PFSK-1 (cell line): ENCODE data around the gene DHRSX.

ENCODE experiments used
- FOXP2 ChIP-seq: optimal IDR thresholded peaks from 2 replicates; pipeline ENCODE3; 2011; ENCODE audit warnings: borderline replicate concordance, control low read depth, inconsistent platforms; ENCODE audit not compliant: insufficient read depth; ENCODE audit errors: extremely low read length, extremely low read depth
- POLR2AphosphoS5 ChIP-seq: IDR thresholded peaks from 2 replicates; pipeline ENCODE4 v1.6.1; 2012; ENCODE audit warnings: low read depth, mild to moderate bottlenecking, control low read depth, low read length, moderate library complexity
- REST ChIP-seq, 2 experiments: IDR thresholded peaks; 2 replicates each; pipeline versions ENCODE4 v1.6.1 to v1.8.0; 2011 to 2012; ENCODE audit warnings: low read depth in 2 of 2, low read length in 2 of 2, control low read depth in 1 of 2, inconsistent platforms in 1 of 2, mild to moderate bottlenecking in 1 of 2, moderate library complexity in 1 of 2; ENCODE audit not compliant: insufficient read depth in 1 of 2
- SIN3A ChIP-seq: IDR thresholded peaks from 2 replicates; pipeline ENCODE4 v1.6.1; 2012; ENCODE audit warnings: mild to moderate bottlenecking, low read length, moderate library complexity, borderline replicate concordance; ENCODE audit not compliant: insufficient read depth
- TAF1 ChIP-seq: IDR thresholded peaks from 2 replicates; pipeline ENCODE4 v1.6.1; 2012; ENCODE audit warnings: low read length, control low read depth, borderline replicate concordance; ENCODE audit not compliant: insufficient read depth

Gene DHRSX

GRCh38 chrX:2391869-2392606, 108.7 kb downstream of the DHRSX start:
- no peak for TF ChIP-seq TAF1
- no peak for TF ChIP-seq SIN3A
- no peak for TF ChIP-seq REST (IDR thresholded peaks at IDR 0.05; ENCODE audit: insufficient read depth in 1 of 2, low read depth in 2 of 2, low read length in 2 of 2)
- TF ChIP-seq POLR2AphosphoS5 = no peak
- no peak for TF ChIP-seq FOXP2

- no peak for TF ChIP-seq REST (IDR thresholded peaks at IDR 0.05; ENCODE audit: insufficient read depth in 1 of 2, low read depth in 2 of 2, low read length in 2 of 2)
Observed at GRCh38 chrX:2390754-2391153, 110.0 kb downstream of the DHRSX start.

- TF ChIP-seq SIN3A (no peak), FOXP2 (no peak), POLR2AphosphoS5 (no peak), TAF1 (no peak), REST (IDR thresholded peaks at IDR 0.05; ENCODE audit: insufficient read depth in 1 of 2, low read depth in 2 of 2, low read length in 2 of 2) (no peak)
Observed at GRCh38 chrX:2389324-2389723, 111.5 kb downstream of the DHRSX start.

GRCh38 chrX:2388669-2389068, 112.1 kb downstream of the DHRSX start:
- TF ChIP-seq REST (IDR thresholded peaks at IDR 0.05; ENCODE audit: insufficient read depth in 1 of 2, low read depth in 2 of 2, low read length in 2 of 2) = no peak
- no peak for TF ChIP-seq POLR2AphosphoS5
- TF ChIP-seq SIN3A = no peak

GRCh38 chrX:2387614-2388239, 113.0 kb downstream of the DHRSX start:
- TF ChIP-seq TAF1 (no peak), SIN3A (no peak), REST (IDR thresholded peaks at IDR 0.05; ENCODE audit: insufficient read depth in 1 of 2, low read depth in 2 of 2, low read length in 2 of 2) (no peak)
